Measurements from ENCODE around the gene CDC14A.
"Not testable (repeated sequence)": the region's sequence is repeated elsewhere in the genome, so short reads cannot be mapped to it uniquely, and the experiment has no call there.

The CDC14A gene

GRCh38 chr1:100352267-100353070 is at the start of gene CDC14A:
TSS of gene CDC14A (plus strand) at chr1:100352506. CDS start at chr1:100352955, 449 bp downstream.
- DNase-seq = peak; percentile 84

- no peak for DNase-seq
Measured at GRCh38 chr1:100302739-100303138, 49.6 kb upstream of the CDC14A start.

- no peak for DNase-seq
Measured at GRCh38 chr1:100304227-100304626, 48.1 kb upstream of the CDC14A start.

GRCh38 chr1:100304921-100305320 is 47.4 kb upstream of the CDC14A start:
- no peak for DNase-seq

- no peak for DNase-seq
Measured at GRCh38 chr1:100305954-100306353, 46.4 kb upstream of the CDC14A start.

GRCh38 chr1:100306735-100307313 is 45.5 kb upstream of the CDC14A start:
- DNase-seq = no peak

GRCh38 chr1:100308777-100309176 is 43.5 kb upstream of the CDC14A start:
- no peak for DNase-seq

GRCh38 chr1:100309863-100310262 is 42.4 kb upstream of the CDC14A start:
- no peak for DNase-seq

- no peak for DNase-seq
Measured at GRCh38 chr1:100313382-100313781, 38.9 kb upstream of the CDC14A start.

- DNase-seq = no peak
Measured at GRCh38 chr1:100316622-100317021, 35.7 kb upstream of the CDC14A start.

GRCh38 chr1:100320311-100321099 is 31.8 kb upstream of the CDC14A start:
- no peak for DNase-seq

GRCh38 chr1:100321100-100321493 is 31.2 kb upstream of the CDC14A start:
- DNase-seq = no peak

- DNase-seq = no peak
Measured at GRCh38 chr1:100321506-100321905, 30.8 kb upstream of the CDC14A start.

- DNase-seq = no peak
Measured at GRCh38 chr1:100322436-100323211, 29.7 kb upstream of the CDC14A start.

- DNase-seq = no peak
Measured at GRCh38 chr1:100323419-100324106, 28.7 kb upstream of the CDC14A start.

- DNase-seq = no peak
Measured at GRCh38 chr1:100325415-100326324, 26.6 kb upstream of the CDC14A start.

- DNase-seq = not testable (repeated sequence)
Measured at GRCh38 chr1:100326325-100326670, 26.0 kb upstream of the CDC14A start.

GRCh38 chr1:100328133-100328532 is 24.2 kb upstream of the CDC14A start:
- no peak for DNase-seq

GRCh38 chr1:100331146-100331545 is 21.2 kb upstream of the CDC14A start:
- DNase-seq = not testable (repeated sequence)

GRCh38 chr1:100332331-100332730 is 20.0 kb upstream of the CDC14A start:
- no peak for DNase-seq

- no peak for DNase-seq
Measured at GRCh38 chr1:100335436-100335835, 16.9 kb upstream of the CDC14A start.
